Esophagus (tissue), 2 donors: ENCODE results near the gene WHAMM. TPM values are rescaled to one million over a fixed set of nuclear protein-coding genes. Genes with fewer than 3 reads are reported as not detected.

Experiments
- H3K27ac ChIP-seq, 2 donors: one replicate each; pipeline ENCODE4 v1.5.1; 2013; ENCODE audit warnings: low read depth in 2 of 2, mild to moderate bottlenecking in 2 of 2, inconsistent platforms in 1 of 2, low read length in 1 of 2, moderate library complexity in 1 of 2
- H3K27me3 ChIP-seq, 2 donors: one replicate each; pipeline ENCODE4 v1.6.1; 2013; ENCODE audit warnings: low read length in 2 of 2, control low read depth in 1 of 2, mild to moderate bottlenecking in 1 of 2; ENCODE audit not compliant: insufficient read depth in 2 of 2, control insufficient read depth in 1 of 2
- H3K36me3 ChIP-seq, 2 donors: one replicate each; pipeline ENCODE4 v1.6.1; 2013; ENCODE audit warnings: low read length in 1 of 2; ENCODE audit not compliant: control insufficient read depth in 2 of 2, insufficient read depth in 2 of 2
- H3K4me1 ChIP-seq, 2 donors: one replicate each; pipeline ENCODE4 v1.6.1; 2013; ENCODE audit warnings: low read length in 1 of 2; ENCODE audit not compliant: control insufficient read depth in 2 of 2, insufficient read depth in 2 of 2
- H3K4me3 ChIP-seq, 2 donors: one replicate each; pipeline ENCODE4 v1.5.1; 2013; ENCODE audit warnings: low read length in 2 of 2, mild to moderate bottlenecking in 2 of 2, low read depth in 1 of 2, moderate library complexity in 1 of 2
- H3K9me3 ChIP-seq, 2 donors: one replicate each; pipeline ENCODE4 v1.6.1; 2013; ENCODE audit warnings: mild to moderate bottlenecking in 2 of 2, low read depth in 1 of 2, low read length in 1 of 2, moderate library complexity in 1 of 2; ENCODE audit not compliant: control insufficient read depth in 2 of 2, insufficient read depth in 1 of 2
- WGBS, 2 donors: extraction: QIAGEN DNeasy Blood & Tissue Kit; methylation state at CpG; one replicate each; pipeline ENCODE4 v1.1.7; 2013; 5-methylcytosine and 5-hydroxymethylcytosine counted together
- polyA plus RNA-seq, 2 donors: library from polyadenylated mRNA; stranded (reverse); fragments of 200-250 nt; gene quantifications; one replicate each; pipeline ENCODE4 v1.2.3, GENCODE V29; 2013
- donor health status: healthy with polysubstance abuse.
- donor health status: Bipolar disorder and iron deficiency.

The WHAMM gene
- polyA plus RNA-seq, 2 donors, result 4.1 to 4.5 TPM

- Histone ChIP-seq H3K9me3 (no peaks in the 10 kb centered on the region), H3K27ac (no peak overlapping the region), H3K4me1 (peaks cover 2 to 4% of the 10 kb centered on the region in 2 donors), H3K36me3 (peaks cover 31 to 47% of the 10 kb centered on the region in 2 donors), H3K4me3 (no peak overlapping the region), H3K27me3 (no peaks in the 10 kb centered on the region)
- 76 to 78% methylated on average over 5 of the region's 5 CpGs for whole genome bisulfite sequencing, 2 donors
Observed at GRCh38 chr15:82831894-82832600, 22.6 kb downstream of the WHAMM start.

- H3K27ac ChIP-seq, result peak overlapping the region; percentile 66 to 83
- H3K4me3 ChIP-seq, result no peak overlapping the region
- peaks cover 2 to 4% of the 10 kb centered on the region in 2 donors for H3K4me1 ChIP-seq
- H3K9me3 ChIP-seq, result no peaks in the 10 kb centered on the region
- H3K27me3 ChIP-seq, result no peaks in the 10 kb centered on the region
- peaks cover 31 to 50% of the 10 kb centered on the region in 2 donors for H3K36me3 ChIP-seq
- 47 to 56% methylated on average over 13 of the region's 13 CpGs for WGBS, 2 donors
Observed at GRCh38 chr15:82832601-82833361, 23.4 kb downstream of the WHAMM start.

- Histone ChIP-seq H3K4me3 (no peak overlapping the region), H3K4me1 (peaks cover 2 to 4% of the 10 kb centered on the region in 2 donors), H3K9me3 (no peaks in the 10 kb centered on the region), H3K27ac (peak overlapping the region; percentile 66 to 73), H3K36me3 (peaks cover 32 to 46% of the 10 kb centered on the region in 2 donors), H3K27me3 (no peaks in the 10 kb centered on the region)
- WGBS, 2 donors, result 82 to 85% methylated on average over 4 of the region's 4 CpGs
Observed at GRCh38 chr15:82833362-82833682, 23.9 kb downstream of the WHAMM start.

- peaks cover 28 to 35% of the 10 kb centered on the region in 2 donors for H3K36me3 ChIP-seq
- WGBS, 2 donors, result 96 to 97% methylated on average over 7 of the region's 7 CpGs
Observed at GRCh38 chr15:82835391-82835917, 26.0 kb downstream of the WHAMM start.

GRCh38 chr15:82838096-82838735 is 28.8 kb downstream of the WHAMM start:
- Histone ChIP-seq H3K4me3 (no peak overlapping the region), H3K27me3 (no peaks in the 10 kb centered on the region), H3K4me1 (peaks cover 0 to 3% of the 10 kb centered on the region in 2 donors), H3K9me3 (no peaks in the 10 kb centered on the region), H3K27ac (no peak overlapping the region), H3K36me3 (peaks cover 20 to 26% of the 10 kb centered on the region in 2 donors)
- WGBS, 2 donors, result 92 to 96% methylated on average over 14 of the region's 14 CpGs

More at GRCh38 chr15:82835391-82835917, 26.0 kb downstream of the WHAMM start:
- H3K4me1 ChIP-seq, result peaks cover 1 to 4% of the 10 kb centered on the region in 2 donors
- H3K4me3 ChIP-seq, result no peak overlapping the region
- no peak overlapping the region for H3K27ac ChIP-seq
- no peaks in the 10 kb centered on the region for H3K27me3 ChIP-seq
- no peaks in the 10 kb centered on the region for H3K9me3 ChIP-seq

DNA sequence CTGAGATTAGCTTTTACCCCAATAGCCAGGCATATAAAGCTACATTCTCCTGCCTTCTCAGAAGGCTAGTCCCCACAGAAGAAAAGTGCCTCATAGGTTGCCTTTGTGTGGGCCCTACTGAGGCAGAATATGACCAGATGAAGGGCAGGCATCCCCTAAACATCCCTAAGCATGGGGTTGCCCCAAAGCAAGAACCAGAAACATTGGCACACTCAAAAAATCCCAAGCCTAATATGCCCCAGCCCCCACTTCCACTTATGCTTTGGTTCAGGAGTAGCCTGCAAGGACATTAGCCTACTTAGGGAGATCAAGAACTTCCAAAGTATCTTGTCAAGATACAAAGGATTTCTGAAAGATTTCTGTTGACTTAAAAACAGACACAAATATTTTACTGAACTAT is 29.7 kb downstream of the WHAMM start:
- no peaks in the 10 kb centered on the region for H3K4me1 ChIP-seq
- no peaks in the 10 kb centered on the region for H3K9me3 ChIP-seq
- H3K27me3 ChIP-seq, result no peaks in the 10 kb centered on the region
- no peak overlapping the region for H3K4me3 ChIP-seq
- H3K27ac ChIP-seq, result no peak overlapping the region
- H3K36me3 ChIP-seq, result peaks cover 15 to 23% of the 10 kb centered on the region in 2 donors

DNA sequence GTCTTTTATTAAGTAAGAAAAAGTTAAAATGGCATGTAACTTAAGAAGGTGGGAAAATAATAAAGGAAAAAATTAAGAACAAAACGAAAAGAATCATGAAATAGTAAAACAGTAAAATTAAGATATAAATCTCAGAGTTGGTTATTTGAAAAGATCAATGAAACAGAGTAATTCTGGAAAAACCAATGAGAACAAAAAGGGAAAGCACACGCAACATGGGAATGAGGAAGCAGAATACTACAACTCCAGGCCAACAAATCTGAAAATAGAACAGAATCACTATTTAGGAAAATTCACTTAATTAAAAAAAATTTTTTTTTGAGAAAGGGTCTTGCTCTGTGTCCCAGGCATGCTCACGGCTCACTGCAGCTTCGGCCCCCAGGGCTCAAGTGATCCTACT is 30.7 kb downstream of the WHAMM start:
- Histone ChIP-seq H3K27me3 (no peaks in the 10 kb centered on the region), H3K36me3 (peaks cover 12 to 21% of the 10 kb centered on the region in 2 donors), H3K9me3 (no peaks in the 10 kb centered on the region), H3K4me1 (no peaks in the 10 kb centered on the region), H3K27ac (no peak overlapping the region), H3K4me3 (no peak overlapping the region)
- 96% methylated on average over 4 of the region's 4 CpGs for WGBS, 2 donors

GRCh38 chr15:82843566-82843965 is 34.1 kb downstream of the WHAMM start:
- no peaks in the 10 kb centered on the region for H3K36me3 ChIP-seq
- H3K27ac ChIP-seq, result no peak overlapping the region
- 84 to 85% methylated on average over 3 of the region's 3 CpGs for WGBS, 2 donors
- no peaks in the 10 kb centered on the region for H3K27me3 ChIP-seq
- no peak overlapping the region for H3K4me3 ChIP-seq
- no peaks in the 10 kb centered on the region for H3K4me1 ChIP-seq
- no peaks in the 10 kb centered on the region for H3K9me3 ChIP-seq

- H3K27me3 ChIP-seq, result no peaks in the 10 kb centered on the region
- WGBS, 2 donors, result 67 to 76% methylated on average over 7 of the region's 7 CpGs
Observed at GRCh38 chr15:82845686-82846085, 36.3 kb downstream of the WHAMM start.

More at GRCh38 chr15:82845686-82846085, 36.3 kb downstream of the WHAMM start:
- peaks cover 2 to 3% of the 10 kb centered on the region in 2 donors for H3K4me1 ChIP-seq
- no peak overlapping the region for H3K27ac ChIP-seq
- no peak overlapping the region for H3K4me3 ChIP-seq
- H3K9me3 ChIP-seq, result no peaks in the 10 kb centered on the region
- no peaks in the 10 kb centered on the region for H3K36me3 ChIP-seq
